OCI-LY3 (cell line): Measurements from ENCODE around the gene SCAND1.
"Not testable (repeated sequence)": the region's sequence is repeated elsewhere in the genome, so short reads cannot be mapped to it uniquely, and the experiment has no call there.

Source experiments
- H2AFZ ChIP-seq: fragments of 200-600, 300-600 bp; shearing (Covaris generic); 2 replicates; pipeline ENCODE4 v1.6.0; 2014; ENCODE audit warnings: antibody characterized with exemption, low read depth, low read length
- H3K27ac ChIP-seq: fragments of 200-600, 300-600 bp; sonication (generic); 2 replicates; pipeline ENCODE4 v1.5.1; 2014; ENCODE audit warnings: mild to moderate bottlenecking, low read length, moderate library complexity, mixed read lengths
- H3K27me3 ChIP-seq: fragments of 200-600, 300-600 bp; sonication (generic); 2 replicates; pipeline ENCODE4 v1.6.1; 2014; ENCODE audit warnings: low read depth, low read length, mixed read lengths
- H3K36me3 ChIP-seq: fragments of 200-600, 300-600 bp; sonication (generic); replicated peaks from 2 replicates; pipeline ENCODE3; 2014; ENCODE audit warnings: low read depth, low read length, mixed read lengths
- H3K4me1 ChIP-seq: fragments of 300-600, 200-600 bp; sonication (generic); 2 replicates; pipeline ENCODE4 v1.6.1; 2014; ENCODE audit warnings: low read length, mixed read lengths
- H3K4me2 ChIP-seq: fragments of 200-600, 300-600 bp; sonication (generic); 2 replicates; pipeline ENCODE4 v1.6.1; 2014; ENCODE audit warnings: low read length, mixed read lengths
- H3K4me3 ChIP-seq: fragments of 300-600, 200-600 bp; sonication (generic); 2 replicates; pipeline ENCODE4 v1.5.1; 2014; ENCODE audit warnings: antibody characterized with exemption, mild to moderate bottlenecking, low read length, moderate library complexity
- H3K79me2 ChIP-seq: fragments of 300-600, 200-600 bp; shearing (Covaris generic); 2 replicates; pipeline ENCODE4 v1.6.1; 2014; ENCODE audit warnings: mild to moderate bottlenecking, low read length, mixed read lengths
- H3K9ac ChIP-seq: fragments of 300-600, 200-600 bp; shearing (Covaris generic); 2 replicates; pipeline ENCODE4 v1.6.0; 2014; ENCODE audit warnings: mild to moderate bottlenecking, low read length, moderate library complexity
- H3K9me3 ChIP-seq: fragments of 200-600, 300-600 bp; shearing (Covaris generic); 2 replicates; pipeline ENCODE4 v1.6.1; 2014; ENCODE audit warnings: low read length, mixed read lengths; ENCODE audit not compliant: insufficient read depth
- H4K20me1 ChIP-seq: fragments of 200-600, 300-600 bp; sonication (generic); 2 replicates; pipeline ENCODE4 v1.6.1; 2016; ENCODE audit warnings: low read length, mixed read lengths; ENCODE audit not compliant: insufficient read depth
- EZH2phosphoT487 ChIP-seq: fragments of 200-600 bp; shearing (Covaris generic); IDR thresholded peaks from 2 replicates; pipeline ENCODE4 v1.6.1; 2018; ENCODE audit warnings: antibody characterized with exemption, mixed run types, low read depth
- TF ChIP-seq, protein P1 (sequence below): fragments of 200-600, 300-600 bp; sonication (generic); IDR thresholded peaks from 2 replicates; pipeline ENCODE4 v1.5.1; 2014; ENCODE audit warnings: antibody characterized with exemption, low read length, low read depth

The SCAND1 gene

DNA sequence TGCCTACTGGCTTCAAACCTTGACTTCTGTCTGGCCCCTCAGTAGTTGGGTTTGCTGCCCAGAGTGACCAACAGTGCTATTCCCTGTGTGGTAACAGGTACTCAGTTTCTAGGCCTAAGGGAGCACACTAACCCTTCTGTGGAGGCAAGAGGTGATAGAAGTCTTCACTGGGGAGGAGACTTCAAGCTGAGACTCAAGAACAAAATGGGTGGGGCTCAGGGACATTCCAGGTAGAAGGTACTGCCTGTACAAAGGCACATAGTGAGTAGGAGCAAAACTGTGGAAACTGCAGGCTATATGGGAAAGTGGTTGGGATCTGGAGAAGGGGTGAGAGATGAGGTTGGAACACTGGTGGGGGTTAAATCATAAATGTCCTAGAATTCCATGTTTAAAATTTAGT is 2.3 kb upstream of the SCAND1 start:
- H3K9ac ChIP-seq: no peak overlapping the region
- no peak overlapping the region for H3K4me3 ChIP-seq
- no peaks in the 10 kb centered on the region for H3K27me3 ChIP-seq
- peaks cover 6% of the 10 kb centered on the region for H3K36me3 ChIP-seq
- H3K79me2 ChIP-seq: peaks cover 31% of the 10 kb centered on the region
- H4K20me1 ChIP-seq: no peaks in the 10 kb centered on the region
- H3K27ac ChIP-seq: no peak overlapping the region
- H3K4me2 ChIP-seq: no peak overlapping the region
- TF ChIP-seq, protein P1, sequence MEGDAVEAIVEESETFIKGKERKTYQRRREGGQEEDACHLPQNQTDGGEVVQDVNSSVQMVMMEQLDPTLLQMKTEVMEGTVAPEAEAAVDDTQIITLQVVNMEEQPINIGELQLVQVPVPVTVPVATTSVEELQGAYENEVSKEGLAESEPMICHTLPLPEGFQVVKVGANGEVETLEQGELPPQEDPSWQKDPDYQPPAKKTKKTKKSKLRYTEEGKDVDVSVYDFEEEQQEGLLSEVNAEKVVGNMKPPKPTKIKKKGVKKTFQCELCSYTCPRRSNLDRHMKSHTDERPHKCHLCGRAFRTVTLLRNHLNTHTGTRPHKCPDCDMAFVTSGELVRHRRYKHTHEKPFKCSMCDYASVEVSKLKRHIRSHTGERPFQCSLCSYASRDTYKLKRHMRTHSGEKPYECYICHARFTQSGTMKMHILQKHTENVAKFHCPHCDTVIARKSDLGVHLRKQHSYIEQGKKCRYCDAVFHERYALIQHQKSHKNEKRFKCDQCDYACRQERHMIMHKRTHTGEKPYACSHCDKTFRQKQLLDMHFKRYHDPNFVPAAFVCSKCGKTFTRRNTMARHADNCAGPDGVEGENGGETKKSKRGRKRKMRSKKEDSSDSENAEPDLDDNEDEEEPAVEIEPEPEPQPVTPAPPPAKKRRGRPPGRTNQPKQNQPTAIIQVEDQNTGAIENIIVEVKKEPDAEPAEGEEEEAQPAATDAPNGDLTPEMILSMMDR: no peak
- TF ChIP-seq EZH2phosphoT487: no peak
- no peak overlapping the region for H2AFZ ChIP-seq
- H3K9me3 ChIP-seq: no peaks in the 10 kb centered on the region
- peaks cover 13% of the 10 kb centered on the region for H3K4me1 ChIP-seq

DNA sequence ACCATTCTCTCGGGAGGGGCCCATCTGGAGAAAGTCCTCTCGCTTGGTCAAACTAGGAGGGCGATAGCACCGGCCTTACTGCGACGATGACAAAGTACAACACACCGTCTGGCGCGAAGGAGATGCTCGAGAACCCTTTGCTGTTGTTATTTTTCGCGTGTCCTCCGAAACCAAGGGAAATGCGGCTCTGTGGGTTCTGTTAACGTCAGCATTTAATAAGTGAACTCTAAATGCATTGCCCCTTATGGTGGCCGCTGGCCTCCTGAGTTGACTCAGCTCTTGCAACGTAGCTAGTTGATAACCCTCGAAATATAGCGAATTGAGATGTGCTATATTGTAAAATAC is 577 bp upstream of the SCAND1 start:
- Histone ChIP-seq H3K27ac (peak overlapping the region; percentile 92), H3K4me2 (peak overlapping the region; percentile 87), H3K9me3 (no peaks in the 10 kb centered on the region), H3K9ac (peak overlapping the region; percentile 76), H3K4me3 (peak overlapping the region; percentile 84), H3K79me2 (peaks cover 31% of the 10 kb centered on the region), H3K36me3 (peaks cover 9% of the 10 kb centered on the region), H3K27me3 (no peaks in the 10 kb centered on the region), H2AFZ (peak overlapping the region; percentile 77), H3K4me1 (peaks cover 13% of the 10 kb centered on the region), H4K20me1 (no peaks in the 10 kb centered on the region)
- no peak for TF ChIP-seq EZH2phosphoT487
- TF ChIP-seq, protein P1: no peak

DNA sequence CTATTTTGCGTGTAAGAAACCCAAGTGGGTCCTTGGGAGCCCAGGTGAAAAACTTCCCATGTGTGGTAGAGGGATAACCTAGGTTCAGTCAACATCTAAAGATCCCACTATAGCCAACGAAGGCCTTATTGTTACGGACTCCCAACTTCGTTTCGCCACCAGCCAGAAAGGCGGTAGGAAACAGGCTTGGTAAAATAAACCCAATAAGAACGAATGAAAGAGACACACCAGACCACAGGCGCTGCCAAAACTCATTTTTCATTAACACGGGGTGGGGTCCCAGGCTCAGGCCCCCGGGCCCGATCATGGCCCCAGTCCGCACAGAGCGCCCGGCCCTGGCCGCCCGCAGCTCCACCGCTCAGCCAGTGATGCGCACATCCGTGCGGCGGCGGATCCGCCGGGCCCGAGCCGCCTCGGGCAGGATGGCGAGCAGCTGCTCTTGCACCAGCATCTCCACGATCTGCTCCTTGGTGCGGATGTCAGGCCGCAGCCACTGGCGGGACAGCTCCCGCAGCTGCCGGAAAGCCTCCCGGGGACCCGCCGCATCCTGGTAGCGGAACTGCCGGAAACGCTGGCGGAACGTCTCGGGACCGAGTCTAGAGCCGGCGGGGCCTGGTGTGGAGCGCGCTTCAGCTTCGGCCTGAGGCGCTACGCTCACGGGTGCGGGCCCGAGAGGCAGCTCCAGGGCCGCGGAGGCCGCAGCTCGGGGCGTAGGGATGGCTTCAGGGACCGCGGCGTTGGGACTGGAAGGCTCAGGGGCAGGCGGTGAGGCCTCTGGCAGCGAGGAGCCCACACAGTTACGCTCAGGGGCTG is 709 bp downstream of the SCAND1 start:
- no peaks in the 10 kb centered on the region for H4K20me1 ChIP-seq
- H2AFZ ChIP-seq: peak overlapping the region; percentile 20; the same call in 1 of the 2 replicates
- H3K27me3 ChIP-seq: no peaks in the 10 kb centered on the region
- peaks cover 5% of the 10 kb centered on the region for H3K36me3 ChIP-seq
- H3K9me3 ChIP-seq: no peaks in the 10 kb centered on the region
- H3K4me2 ChIP-seq: peak overlapping the region; percentile 90
- H3K27ac ChIP-seq: peak overlapping the region; percentile 92
- no peak for TF ChIP-seq EZH2phosphoT487
- TF ChIP-seq, protein P1: no peak
- H3K79me2 ChIP-seq: peaks cover 31% of the 10 kb centered on the region
- peak overlapping the region; percentile 84 for H3K4me3 ChIP-seq
- peaks cover 13% of the 10 kb centered on the region for H3K4me1 ChIP-seq
- H3K9ac ChIP-seq: peak overlapping the region; percentile 92

DNA sequence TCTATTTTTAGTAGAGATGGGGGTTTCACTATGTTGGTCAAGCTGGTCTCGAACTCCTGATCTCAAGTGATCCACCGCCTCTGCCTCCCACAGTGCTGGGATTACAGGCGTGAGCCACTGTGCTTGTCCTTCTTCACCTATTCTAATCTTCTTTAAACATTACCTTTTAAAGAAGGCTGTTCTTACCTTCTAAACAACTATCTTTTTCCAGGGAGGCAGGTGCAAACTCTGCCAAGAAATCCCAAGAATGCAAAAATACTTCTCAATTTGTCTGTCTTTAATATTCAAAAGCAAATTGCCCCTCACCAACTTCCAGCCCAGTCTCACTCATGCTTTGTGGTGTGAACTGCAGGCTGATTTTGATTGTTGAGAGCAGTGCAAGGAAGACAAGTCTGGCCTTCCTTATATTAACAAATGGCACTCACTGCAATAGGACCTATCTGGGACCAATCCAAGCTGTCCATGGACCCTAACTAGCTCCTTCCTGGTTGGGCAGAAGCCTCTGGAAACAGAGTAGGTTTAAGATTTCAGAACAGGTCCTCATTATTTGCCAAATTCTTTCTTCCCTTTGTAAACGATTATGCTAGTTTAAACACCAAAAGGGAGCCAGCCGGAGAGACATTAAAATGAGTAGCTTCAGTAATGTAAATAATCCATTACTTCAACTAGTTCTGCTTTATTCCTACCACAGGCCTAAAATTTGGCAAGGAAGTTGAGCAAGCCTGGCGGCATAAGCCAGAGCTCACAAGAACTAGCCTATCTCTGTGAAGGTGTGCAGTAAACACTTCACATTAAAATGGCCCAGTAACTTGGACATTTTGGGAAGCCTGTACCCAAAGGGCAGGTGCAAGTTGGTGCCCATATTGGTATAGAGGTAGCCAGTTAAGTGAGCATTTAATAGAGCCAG is 1.6 kb downstream of the SCAND1 start:
- no peak for TF ChIP-seq EZH2phosphoT487
- H3K79me2 ChIP-seq: peaks cover 31% of the 10 kb centered on the region
- peak overlapping the region; percentile 90 for H3K4me2 ChIP-seq
- no peaks in the 10 kb centered on the region for H3K9me3 ChIP-seq
- no peak overlapping the region for H2AFZ ChIP-seq
- H4K20me1 ChIP-seq: no peaks in the 10 kb centered on the region
- no peaks in the 10 kb centered on the region for H3K27me3 ChIP-seq
- peak overlapping the region; percentile 84 for H3K4me3 ChIP-seq
- H3K4me1 ChIP-seq: peaks cover 13% of the 10 kb centered on the region
- peak overlapping the region; percentile 92 for H3K27ac ChIP-seq
- H3K36me3 ChIP-seq: peaks cover 13% of the 10 kb centered on the region
- H3K9ac ChIP-seq: peak overlapping the region; percentile 92

DNA sequence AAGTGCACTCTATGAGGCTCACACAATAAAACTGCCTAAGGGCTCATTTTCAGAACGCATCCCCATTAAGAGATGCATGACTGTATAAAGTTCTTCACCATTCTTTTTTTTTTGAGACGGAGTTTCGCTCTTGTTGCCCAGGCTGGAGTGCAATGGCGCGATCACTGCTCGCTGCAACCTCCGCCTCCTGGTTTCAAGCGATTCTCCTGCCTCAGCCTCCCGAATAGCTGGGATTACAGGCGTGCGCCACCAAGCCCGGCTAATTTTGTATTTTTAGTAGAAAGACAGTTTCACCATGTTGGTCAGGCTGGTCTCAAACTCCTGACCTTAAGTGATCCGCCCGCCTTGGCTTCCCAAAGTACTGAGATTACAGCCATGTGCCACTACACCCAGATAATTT is 2.2 kb downstream of the SCAND1 start:
- not testable (repeated sequence) for H2AFZ ChIP-seq, H3K9me3 ChIP-seq, H4K20me1 ChIP-seq, H3K27me3 ChIP-seq, H3K9ac ChIP-seq, H3K27ac ChIP-seq
- peaks cover 13% of the 10 kb centered on the region for H3K4me1 ChIP-seq
- peak overlapping the region; percentile 90 for H3K4me2 ChIP-seq
- peaks cover 31% of the 10 kb centered on the region for H3K79me2 ChIP-seq
- H3K4me3 ChIP-seq: peak overlapping the region; percentile 84; the same call in 1 of the 2 replicates
- H3K36me3 ChIP-seq: peaks cover 16% of the 10 kb centered on the region
